HepG2 (cell line): ENCODE data around the gene FAM3B. TPM values are rescaled to one million over a fixed set of nuclear protein-coding genes. Genes with fewer than 3 reads are reported as not detected.

Experiments
- BCL6 ChIP-seq: IDR thresholded peaks from 2 replicates; pipeline ENCODE4 v1.6.1; 2016; ENCODE audit warnings: missing genetic modification reagents, missing compliant biosample characterization
- CBX2 ChIP-seq, 2 experiments: fragments of 200-600 bp in 1 of 2; sonication (generic); formaldehyde crosslinking in 1 of 2; IDR thresholded peaks; 2 replicates each; pipeline versions ENCODE4 v1.7.0 to v1.8.1; 2018 to 2022; ENCODE audit warnings: low read depth in 2 of 2, low read length in 1 of 2, mild to moderate bottlenecking in 1 of 2, missing genetic modification reagents in 1 of 2
- DMTF1 ChIP-seq: sonication (generic); formaldehyde crosslinking; IDR thresholded peaks from 2 replicates; pipeline ENCODE4 v1.4.0; 2020; ENCODE audit warnings: mild to moderate bottlenecking, missing genetic modification reagents
- EEA1 ChIP-seq: sonication (generic); formaldehyde crosslinking; IDR thresholded peaks from 2 replicates; pipeline ENCODE4 v1.5.1; 2020; ENCODE audit warnings: mild to moderate bottlenecking, missing genetic modification reagents, borderline replicate concordance
- FOXA3 ChIP-seq: IDR thresholded peaks from 2 replicates; pipeline ENCODE4 v1.6.1; 2016; ENCODE audit warnings: missing genetic modification reagents, missing compliant biosample characterization
- KDM2A ChIP-seq: sonication (generic); formaldehyde crosslinking; IDR thresholded peaks from 2 replicates; pipeline ENCODE4 v1.4.0; 2020; ENCODE audit warnings: low read depth, missing genetic modification reagents, borderline replicate concordance
- LCORL ChIP-seq, 2 experiments: fragments of 450-650 bp in 1 of 2; sonication (generic) in 1 of 2; formaldehyde crosslinking in 1 of 2; IDR thresholded peaks; 2 replicates each; pipeline versions ENCODE4 v1.5.0 to v1.6.1; 2017 to 2020; ENCODE audit warnings: antibody characterized with exemption in 1 of 2, missing genetic modification reagents in 1 of 2
- MXI1 ChIP-seq: IDR thresholded peaks from 3 replicates; pipeline ENCODE4 v1.6.1; 2012; ENCODE audit warnings: low read depth, low read length, inconsistent platforms, borderline replicate concordance
- PITX1 ChIP-seq: sonication (generic); formaldehyde crosslinking; IDR thresholded peaks from 2 replicates; pipeline ENCODE4 v1.5.1; 2020; ENCODE audit warnings: mild to moderate bottlenecking, missing genetic modification reagents
- SNAPC4 ChIP-seq: sonication (generic); formaldehyde crosslinking; IDR thresholded peaks from 2 replicates; pipeline ENCODE4 v1.4.0; 2020; ENCODE audit warnings: mild to moderate bottlenecking, missing genetic modification reagents
- SUZ12 ChIP-seq: fragments of 150-350 bp; IDR thresholded peaks from 2 replicates; pipeline ENCODE4 v1.6.1; 2014; ENCODE audit warnings: low read depth, low read length
- YY1 ChIP-seq: IDR thresholded peaks from 2 replicates; pipeline ENCODE4 v1.6.1; 2011; ENCODE audit warnings: low read length, low read depth, moderate library complexity, mild to moderate bottlenecking; ENCODE audit not compliant: insufficient read depth, insufficient replicate concordance
- ZBTB3 ChIP-seq: sonication (generic); formaldehyde crosslinking; IDR thresholded peaks from 2 replicates; pipeline ENCODE4 v1.4.0; 2020; ENCODE audit warnings: low read depth, mild to moderate bottlenecking, moderate library complexity, missing genetic modification reagents, borderline replicate concordance
- ZC3H4 ChIP-seq: sonication (generic); formaldehyde crosslinking; IDR thresholded peaks from 2 replicates; pipeline ENCODE4 v1.4.0; 2020; ENCODE audit warnings: missing genetic modification reagents, borderline replicate concordance
- ZFP36L1 ChIP-seq: sonication (generic); formaldehyde crosslinking; IDR thresholded peaks from 2 replicates; pipeline ENCODE4 v1.8.0; 2022; ENCODE audit warnings: mild to moderate bottlenecking, missing genetic modification reagents, moderate library complexity
- ZFP90 ChIP-seq: sonication (generic); formaldehyde crosslinking; IDR thresholded peaks from 2 replicates; pipeline ENCODE4 v1.8.0; 2022; ENCODE audit warnings: missing genetic modification reagents, mild to moderate bottlenecking, inconsistent platforms, borderline replicate concordance
- ZMYM4 ChIP-seq: sonication (generic); formaldehyde crosslinking; IDR thresholded peaks from 2 replicates; pipeline ENCODE4 v1.8.1; 2023; ENCODE audit warnings: mild to moderate bottlenecking, missing genetic modification reagents
- ZNF460 ChIP-seq: sonication (generic); formaldehyde crosslinking; IDR thresholded peaks from 2 replicates; pipeline ENCODE4 v1.5.1; 2020; ENCODE audit warnings: missing genetic modification reagents, mild to moderate bottlenecking, borderline replicate concordance
- ZNF576 ChIP-seq: sonication (generic); formaldehyde crosslinking; IDR thresholded peaks from 2 replicates; pipeline ENCODE4 v1.4.0; 2020; ENCODE audit warnings: mild to moderate bottlenecking, missing genetic modification reagents
- polyA plus RNA-seq, 8 experiments: library from polyadenylated mRNA; depleted of rRNA in 3 of 8; stranded (reverse) in 7 of 8; unstranded in 1 of 8; fragments of >200 nt; fragmentation: Illumina TruSeq in 4 of 8; extraction: Trizol in 4 of 8; gene quantifications; 2 replicates each; pipeline versions ENCODE4 v1.2.1 to v1.2.3, GENCODE V29; 2011 to 2016; ENCODE audit warnings: low read depth in 4 of 8, missing spikeins in 1 of 8, mixed read lengths in 1 of 8; ENCODE audit not compliant: insufficient read depth in 1 of 8
- total RNA-seq, 5 experiments: library from RNA; depleted of rRNA; stranded (reverse); fragments of >200 nt; fragmentation: Illumina TruSeq; extraction: Trizol; gene quantifications; 2 replicates each; pipeline ENCODE4 v1.2.3, GENCODE V29; 2016; ENCODE audit warnings: low read depth in 1 of 5

Gene FAM3B
- total and polyA plus RNA-seq, 2 of the 13 experiments (the other 11 are each of a cell fraction or from before 2014, with no cell fraction given): 46.5 to 62.0 TPM

GRCh38 chr21:41366522-41367151 is 50.0 kb downstream of the FAM3B start (continued):
- TF ChIP-seq SNAPC4 (CRISPR knock-in tag): no peak
- 0 out of 2 replicates have a peak, but pooled peaks have one; percentile 21 for TF ChIP-seq KDM2A
- TF ChIP-seq FOXA3: peak; percentile 55; the same call in 1 of the 2 replicates
- no peak for TF ChIP-seq EEA1 (CRISPR knock-in tag)
- no peak for TF ChIP-seq CBX2 (IDR thresholded peaks at IDR 0.05; ENCODE audit: low read depth, low read length)
- TF ChIP-seq CBX2 (CRISPR knock-in tag; IDR thresholded peaks at IDR 0.05; ENCODE audit: low read depth): no peak
- TF ChIP-seq DMTF1: no peak; the same call in 1 of the 2 replicates
- TF ChIP-seq ZNF460: no peak
- TF ChIP-seq YY1: peak; percentile 25
- TF ChIP-seq ZFP90 (CRISPR knock-in tag): no peak
- TF ChIP-seq PITX1 (CRISPR knock-in tag): no peak
- no peak for TF ChIP-seq LCORL (IDR thresholded peaks at IDR 0.05)
- TF ChIP-seq LCORL (CRISPR knock-in tag; IDR thresholded peaks at IDR 0.05): peak; percentile 83
- peak; percentile 41 for TF ChIP-seq BCL6 (CRISPR knock-in tag)
- no peak for TF ChIP-seq ZNF576
- TF ChIP-seq MXI1: peak; percentile 76; the same call in 2 of the 3 replicates
- TF ChIP-seq ZC3H4 (CRISPR knock-in tag): no peak
- no peak for TF ChIP-seq ZBTB3
- peak; percentile 36; the same call in 1 of the 2 replicates for TF ChIP-seq ZMYM4 (CRISPR knock-in tag)
- TF ChIP-seq SUZ12: no peak
- TF ChIP-seq ZFP36L1 (CRISPR knock-in tag): no peak
